Panc1 (cell line): ENCODE measurements around the gene HBB. TPM values are rescaled to one million over a fixed set of nuclear protein-coding genes. Genes with fewer than 3 reads are reported as not detected.

Experiments used
- ATAC-seq: fragments of 200-7000 bp; cut with Tn5 transposase; 2 replicates; pipeline ENCODE4 v1.9.1; 2020; ENCODE audit warnings: mild to moderate bottlenecking, moderate library complexity
- BruUV-seq: library from RNA; stranded (reverse); fragments of 400-500 nt; replicated peaks from 2 replicates; lab custom pipeline; 2021; lab: Mats Ljungman, UMichigan
- CTCF ChIA-PET: fragments of 300-600 bp; sonication (Branson Sonifier 250); formaldehyde crosslinking; loops from one replicate; lab custom pipeline; 2022; ENCODE audit warnings: antibody characterized with exemption; lab: Charles Lee
- POLR2A ChIA-PET: fragments of 300-600 bp; sonication (Branson Sonifier 250); formaldehyde crosslinking; loops from one replicate; lab custom pipeline; 2022; ENCODE audit warnings: antibody characterized with exemption; lab: Charles Lee
- DNase-seq: peaks from one replicate; pipeline ENCODE4 v3.0.0-alpha.2; 2010; ENCODE audit warnings: low read depth, low spot score
- H3K27ac ChIP-seq: 2 replicates; pipeline ENCODE4 v1.5.1; 2011; ENCODE audit warnings: mild to moderate bottlenecking, low read length, inconsistent platforms
- H3K27me3 ChIP-seq: fragments of 200-500 bp; sonication (Bioruptor generic); 2 replicates; pipeline ENCODE4 v1.6.0; 2014; ENCODE audit warnings: low read length, inconsistent platforms; ENCODE audit not compliant: control insufficient read depth, insufficient read depth
- H3K36me3 ChIP-seq: fragments of 200-500 bp; sonication (Bioruptor generic); 2 replicates; pipeline ENCODE4 v1.5.1; 2014; ENCODE audit warnings: inconsistent platforms, mild to moderate bottlenecking, low read length, moderate library complexity; ENCODE audit not compliant: control insufficient read depth, insufficient read depth
- H3K4me1 ChIP-seq: 2 replicates; pipeline ENCODE4 v1.5.1; 2011; ENCODE audit warnings: inconsistent platforms, mild to moderate bottlenecking, low read length, moderate library complexity; ENCODE audit not compliant: control insufficient read depth, insufficient read depth
- H3K4me3 ChIP-seq, 2 experiments: 2 replicates each; pipeline ENCODE4 v1.5.1; 2011 to 2012; ENCODE audit warnings: low read depth in 2 of 2, low read length in 2 of 2, mild to moderate bottlenecking in 2 of 2, inconsistent platforms in 1 of 2, moderate library complexity in 1 of 2
- H3K9me3 ChIP-seq: fragments of 200-500 bp; sonication (Bioruptor generic); 2 replicates; pipeline ENCODE4 v1.5.1; 2014; ENCODE audit warnings: low read depth, mild to moderate bottlenecking, inconsistent platforms, low read length, moderate library complexity; ENCODE audit not compliant: control insufficient read depth, insufficient read depth
- POLR2AphosphoS5 ChIP-seq: IDR thresholded peaks from 2 replicates; pipeline ENCODE4 v1.6.1; 2012; ENCODE audit warnings: mild to moderate bottlenecking, low read depth, low read length, moderate library complexity
- SIN3A ChIP-seq: IDR thresholded peaks from 2 replicates; pipeline ENCODE4 v1.6.1; 2012; ENCODE audit warnings: low read depth, mild to moderate bottlenecking, low read length, moderate library complexity, borderline replicate concordance; ENCODE audit not compliant: insufficient read depth
- TCF7L2 ChIP-seq: IDR thresholded peaks from 2 replicates; pipeline ENCODE4 v1.6.1; 2011; ENCODE audit warnings: mild to moderate bottlenecking, low read depth, low read length, inconsistent platforms
- in situ Hi-C: cut with HindIII; loops from 2 replicates; pipeline ENCODE4 v1.10.0; 2016; ENCODE audit warnings: low sequenced_read_pairs, low pct_unique_long_range_greater_than_20kb
- intact Hi-C: fragments of 100-400 bp; cut with micrococcal nuclease; formaldehyde crosslinking; loops from one replicate; pipeline ENCODE4 v1.10.0; 2022; ENCODE audit not compliant: unreplicated experiment
- total RNA-seq: library from RNA; stranded (reverse); gene quantifications from one replicate; pipeline ENCODE4 v1.2.1, GENCODE V29; 2021; ENCODE audit not compliant: unreplicated experiment
- TF ChIP-seq, protein P1 (sequence below): fragments of 450-650 bp; IDR thresholded peaks from 2 replicates; pipeline ENCODE4 v1.5.1; 2017; ENCODE audit warnings: mild to moderate bottlenecking
- TF ChIP-seq, protein P2 (sequence below), 2 experiments: IDR thresholded peaks; 2 replicates each; pipeline ENCODE4 v1.6.1; 2011 to 2012; ENCODE audit warnings: low read depth in 2 of 2, control low read depth in 1 of 2, low read length in 1 of 2, mild to moderate bottlenecking in 1 of 2, moderate library complexity in 1 of 2; ENCODE audit not compliant: insufficient read depth in 1 of 2

The HBB gene
- total RNA-seq, 1 experiment from 2014 or later: 0.72 TPM

DNA sequence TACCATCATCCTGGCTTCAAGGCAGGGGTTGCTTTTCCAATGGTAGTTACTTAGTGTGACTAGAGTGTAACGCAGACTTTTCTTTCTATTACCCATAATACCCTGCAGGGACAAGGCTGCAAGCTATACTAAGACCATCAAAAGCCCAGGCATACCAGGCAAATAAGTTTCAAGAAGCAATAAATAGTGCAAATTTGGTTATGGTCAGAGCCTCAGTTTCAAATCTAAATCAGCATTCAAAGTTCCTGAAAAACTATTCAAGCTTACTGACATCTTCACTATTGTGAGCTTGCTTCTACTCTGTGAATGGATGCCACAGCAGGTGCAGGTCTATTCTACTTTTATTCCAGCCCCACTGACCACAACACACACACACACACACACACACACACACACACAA is 2.5 kb upstream of the HBB start:
- in situ Hi-C loops: no loop called here
- Histone ChIP-seq H3K36me3 (no peaks in the 10 kb centered on the region), H3K27ac (no peak overlapping the region), H3K9me3 (no peaks in the 10 kb centered on the region), H3K4me3 (no peak overlapping the region), H3K27me3 (no peaks in the 10 kb centered on the region), H3K4me1 (no peaks in the 10 kb centered on the region)
- ChIA-PET CTCF (no interaction called here), POLR2A (no interaction called here)
- no TSS peak for BruUV-seq
- DNase-seq (no peak), ATAC-seq (no peak)
- intact Hi-C loops: no loop called here
- TF ChIP-seq TCF7L2 (no peak), SIN3A (no peak)
- TF ChIP-seq, protein P1, sequence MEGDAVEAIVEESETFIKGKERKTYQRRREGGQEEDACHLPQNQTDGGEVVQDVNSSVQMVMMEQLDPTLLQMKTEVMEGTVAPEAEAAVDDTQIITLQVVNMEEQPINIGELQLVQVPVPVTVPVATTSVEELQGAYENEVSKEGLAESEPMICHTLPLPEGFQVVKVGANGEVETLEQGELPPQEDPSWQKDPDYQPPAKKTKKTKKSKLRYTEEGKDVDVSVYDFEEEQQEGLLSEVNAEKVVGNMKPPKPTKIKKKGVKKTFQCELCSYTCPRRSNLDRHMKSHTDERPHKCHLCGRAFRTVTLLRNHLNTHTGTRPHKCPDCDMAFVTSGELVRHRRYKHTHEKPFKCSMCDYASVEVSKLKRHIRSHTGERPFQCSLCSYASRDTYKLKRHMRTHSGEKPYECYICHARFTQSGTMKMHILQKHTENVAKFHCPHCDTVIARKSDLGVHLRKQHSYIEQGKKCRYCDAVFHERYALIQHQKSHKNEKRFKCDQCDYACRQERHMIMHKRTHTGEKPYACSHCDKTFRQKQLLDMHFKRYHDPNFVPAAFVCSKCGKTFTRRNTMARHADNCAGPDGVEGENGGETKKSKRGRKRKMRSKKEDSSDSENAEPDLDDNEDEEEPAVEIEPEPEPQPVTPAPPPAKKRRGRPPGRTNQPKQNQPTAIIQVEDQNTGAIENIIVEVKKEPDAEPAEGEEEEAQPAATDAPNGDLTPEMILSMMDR: no peak
- TF ChIP-seq, protein P2, sequence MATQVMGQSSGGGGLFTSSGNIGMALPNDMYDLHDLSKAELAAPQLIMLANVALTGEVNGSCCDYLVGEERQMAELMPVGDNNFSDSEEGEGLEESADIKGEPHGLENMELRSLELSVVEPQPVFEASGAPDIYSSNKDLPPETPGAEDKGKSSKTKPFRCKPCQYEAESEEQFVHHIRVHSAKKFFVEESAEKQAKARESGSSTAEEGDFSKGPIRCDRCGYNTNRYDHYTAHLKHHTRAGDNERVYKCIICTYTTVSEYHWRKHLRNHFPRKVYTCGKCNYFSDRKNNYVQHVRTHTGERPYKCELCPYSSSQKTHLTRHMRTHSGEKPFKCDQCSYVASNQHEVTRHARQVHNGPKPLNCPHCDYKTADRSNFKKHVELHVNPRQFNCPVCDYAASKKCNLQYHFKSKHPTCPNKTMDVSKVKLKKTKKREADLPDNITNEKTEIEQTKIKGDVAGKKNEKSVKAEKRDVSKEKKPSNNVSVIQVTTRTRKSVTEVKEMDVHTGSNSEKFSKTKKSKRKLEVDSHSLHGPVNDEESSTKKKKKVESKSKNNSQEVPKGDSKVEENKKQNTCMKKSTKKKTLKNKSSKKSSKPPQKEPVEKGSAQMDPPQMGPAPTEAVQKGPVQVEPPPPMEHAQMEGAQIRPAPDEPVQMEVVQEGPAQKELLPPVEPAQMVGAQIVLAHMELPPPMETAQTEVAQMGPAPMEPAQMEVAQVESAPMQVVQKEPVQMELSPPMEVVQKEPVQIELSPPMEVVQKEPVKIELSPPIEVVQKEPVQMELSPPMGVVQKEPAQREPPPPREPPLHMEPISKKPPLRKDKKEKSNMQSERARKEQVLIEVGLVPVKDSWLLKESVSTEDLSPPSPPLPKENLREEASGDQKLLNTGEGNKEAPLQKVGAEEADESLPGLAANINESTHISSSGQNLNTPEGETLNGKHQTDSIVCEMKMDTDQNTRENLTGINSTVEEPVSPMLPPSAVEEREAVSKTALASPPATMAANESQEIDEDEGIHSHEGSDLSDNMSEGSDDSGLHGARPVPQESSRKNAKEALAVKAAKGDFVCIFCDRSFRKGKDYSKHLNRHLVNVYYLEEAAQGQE (IDR thresholded peaks at IDR 0.05; ENCODE audit: insufficient read depth in 1 of 2, low read depth in 2 of 2, low read length in 1 of 2): no peak

DNA sequence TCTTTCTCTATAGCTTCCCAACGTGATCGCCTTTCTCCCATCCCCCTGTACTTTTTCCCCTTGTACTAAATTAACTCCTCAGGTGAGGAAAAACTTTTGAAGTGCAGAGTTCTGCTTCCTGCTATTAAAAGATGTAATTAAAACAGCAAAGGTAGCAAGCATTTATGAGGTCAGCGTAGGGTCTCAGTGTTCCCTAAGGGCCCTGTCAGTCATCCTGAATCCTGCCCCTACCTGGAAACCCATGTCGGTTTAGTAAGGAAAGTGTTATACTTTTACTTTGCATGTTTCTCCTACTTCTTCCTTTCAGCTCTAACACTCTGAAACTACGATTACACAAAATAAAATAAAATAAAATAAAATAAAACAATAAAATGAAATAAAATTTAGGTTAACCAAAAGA is 1.3 kb upstream of the HBB start:
- Histone ChIP-seq H3K4me1 (no peaks in the 10 kb centered on the region), H3K27ac (no peak overlapping the region), H3K36me3 (no peaks in the 10 kb centered on the region), H3K9me3 (no peaks in the 10 kb centered on the region), H3K4me3 (no peak overlapping the region), H3K27me3 (no peaks in the 10 kb centered on the region)
- no peak for ATAC-seq
- ChIA-PET POLR2A (no interaction called here), CTCF (no interaction called here)
- DNase-seq: no peak
- no TSS peak for BruUV-seq
- in situ Hi-C loops: no loop called here
- intact Hi-C loops: no loop called here
- TF ChIP-seq POLR2AphosphoS5 (no peak), SIN3A (no peak), TCF7L2 (no peak)
- TF ChIP-seq, protein P2 (IDR thresholded peaks at IDR 0.05; ENCODE audit: insufficient read depth in 1 of 2, low read depth in 2 of 2, low read length in 1 of 2): no peak
- TF ChIP-seq, protein P1: no peak
